ENCODE measurements around the gene SMIM22. TPM values are rescaled to one million over a fixed set of nuclear protein-coding genes. Genes with fewer than 3 reads are reported as not detected.

SMIM22 gene
- total RNA-seq, 4 donors from 2014 or later = not detected

GRCh38 chr16:4771646-4772045, 23.5 kb upstream of the SMIM22 start:
- no peak for TF ChIP-seq CTCF (IDR thresholded peaks at IDR 0.05)
- no peak for ATAC-seq (ENCODE audit: low FRiP score)
- DNase-seq (ENCODE audit: low spot score) = no peak

GRCh38 chr16:4772351-4772750, 22.8 kb upstream of the SMIM22 start:
- DNase-seq (ENCODE audit: low spot score) (no peak), ATAC-seq (ENCODE audit: low FRiP score) (no peak)
- TF ChIP-seq CTCF (IDR thresholded peaks at IDR 0.05) = no peak

GRCh38 chr16:4775005-4775404, 20.2 kb upstream of the SMIM22 start:
- no peak for TF ChIP-seq CTCF (IDR thresholded peaks at IDR 0.05)
- no peak for DNase-seq (ENCODE audit: low spot score)
- no peak for ATAC-seq (ENCODE audit: low FRiP score)

GRCh38 chr16:4776141-4776705, 18.9 kb upstream of the SMIM22 start:
- no peak for TF ChIP-seq CTCF (IDR thresholded peaks at IDR 0.05)
- ATAC-seq (ENCODE audit: low FRiP score) = no peak
- no peak for DNase-seq (ENCODE audit: low spot score)

- no peak for TF ChIP-seq CTCF (IDR thresholded peaks at IDR 0.05)
- DNase-seq (ENCODE audit: low spot score) = no peak
- no peak for ATAC-seq (ENCODE audit: low FRiP score)
Measured at GRCh38 chr16:4777339-4778049, 17.7 kb upstream of the SMIM22 start.

- no peak for TF ChIP-seq CTCF (IDR thresholded peaks at IDR 0.05)
Measured at GRCh38 chr16:4778050-4778392, 17.1 kb upstream of the SMIM22 start.

GRCh38 chr16:4780235-4780634, 14.9 kb upstream of the SMIM22 start:
- no peak for TF ChIP-seq CTCF (IDR thresholded peaks at IDR 0.05)
- no peak for DNase-seq (ENCODE audit: low spot score)
- ATAC-seq (ENCODE audit: low FRiP score) = no peak

More at GRCh38 chr16:4778050-4778392, 17.1 kb upstream of the SMIM22 start:
- no peak for ATAC-seq (ENCODE audit: low FRiP score)
- DNase-seq (ENCODE audit: low spot score) = no peak

All from omental fat pad (tissue), 4 donors.